NCI-H1930 (cell line): ENCODE data around the gene KDM5B.

Experiments used
- DNase-seq, 2 experiments: peaks; one replicate each; lab custom pipeline; 2025; lab: John Stamatoyannopoulos, UW

KDM5B gene

DNA sequence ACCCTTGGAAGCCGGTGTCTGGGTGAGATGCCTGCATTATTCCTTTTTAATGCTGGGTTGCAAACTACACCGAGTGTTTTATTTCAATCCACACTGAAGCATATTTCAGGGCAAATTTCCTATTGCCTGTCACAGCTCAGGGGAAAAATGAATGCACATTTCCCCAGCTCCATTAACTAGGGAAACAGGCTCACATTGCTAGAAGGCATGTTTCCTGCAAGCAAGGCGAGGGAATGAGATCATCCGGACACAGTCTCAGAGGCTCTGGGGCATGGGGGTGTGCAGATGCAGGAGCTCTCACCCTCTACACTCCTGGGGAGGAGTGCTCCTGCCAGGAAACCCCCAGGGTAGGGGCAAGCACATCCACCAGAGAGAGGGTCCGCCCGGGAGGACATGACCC lies 122.6 kb downstream of the KDM5B start:
- no peak for DNase-seq

DNA sequence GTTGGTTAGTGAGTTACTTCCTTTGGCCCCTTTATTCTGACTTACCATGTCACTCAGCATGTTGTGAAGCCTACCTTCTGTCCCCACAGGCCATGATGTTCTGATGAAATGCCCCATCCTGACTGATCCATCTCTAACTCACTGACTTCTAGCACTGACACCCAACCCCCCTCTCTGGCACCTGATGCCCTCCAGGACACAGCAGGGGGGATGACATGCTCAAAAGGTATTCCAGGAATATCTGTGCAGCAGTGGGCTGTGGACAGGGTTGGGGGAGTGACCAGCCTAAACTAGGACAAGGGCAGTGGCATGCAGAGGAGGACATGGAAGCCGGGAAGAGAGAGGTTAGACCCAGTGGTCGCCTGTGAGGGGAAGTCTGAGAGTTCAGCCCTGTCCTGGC lies 123.5 kb downstream of the KDM5B start:
- no peak for DNase-seq

- no peak for DNase-seq
These were observed 125.2 kb downstream of the KDM5B start for GRCh38 chr1:202683029-202683428.

GRCh38 chr1:202682477-202682876 lies 125.7 kb downstream of the KDM5B start:
- no peak for DNase-seq

- DNase-seq = no peak
These were observed 126.3 kb downstream of the KDM5B start for GRCh38 chr1:202681736-202682420.

- no peak for DNase-seq
These were observed 127.5 kb downstream of the KDM5B start for GRCh38 chr1:202680586-202681352.

- no peak for DNase-seq
These were observed 128.6 kb downstream of the KDM5B start for GRCh38 chr1:202679406-202680177.

DNA sequence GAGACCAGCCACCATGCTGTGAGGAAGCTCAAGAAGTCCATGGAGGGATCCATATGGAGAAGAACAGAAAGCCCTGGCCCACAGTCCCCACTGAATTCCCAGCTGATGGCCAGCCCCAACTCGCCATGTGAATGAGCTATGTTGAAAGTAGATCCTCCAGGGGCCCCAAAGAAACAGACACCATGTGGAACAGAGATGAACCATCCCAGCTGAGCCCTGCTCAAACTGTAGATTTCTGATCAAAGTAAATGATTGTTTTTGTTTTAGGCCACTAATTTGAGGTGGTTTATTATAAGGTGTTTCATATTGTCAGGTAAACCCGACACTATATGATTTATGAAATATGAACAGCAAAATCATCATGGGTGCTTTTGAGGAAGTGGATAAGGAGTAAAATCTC lies 130.8 kb downstream of the KDM5B start:
- DNase-seq = no peak
